ENCODE data around the gene GFY. TPM values are rescaled to one million over a fixed set of nuclear protein-coding genes. Genes with fewer than 3 reads are reported as not detected.

Gene GFY
- total RNA-seq, 4 donors from 2014 or later = not detected

- no peak overlapping the region for H3K4me3 ChIP-seq (replicated peaks in 1 of 3)
- intact Hi-C loops (cut with DNase I) = no loop called here
- no peaks in the 10 kb centered on the region for H3K4me1 ChIP-seq
- no peak for DNase-seq
- TF ChIP-seq POLR2A (IDR thresholded peaks at IDR 0.05) (no peak), CTCF (IDR thresholded peaks at IDR 0.05) (no peak)
- H3K9me3 ChIP-seq = no peaks in the 10 kb centered on the region
- H3K36me3 ChIP-seq = peaks cover 0 to 14% of the 10 kb centered on the region in 2 donors
- 97% methylated on average over 23 to 26 of the region's 37 CpGs for WGBS, 2 donors
- no peak overlapping the region for H3K27ac ChIP-seq
- no peaks in the 10 kb centered on the region for H3K27me3 ChIP-seq
Measured at GRCh38 chr19:49461656-49462055, 36.5 kb downstream of the GFY start.

- H3K4me1 ChIP-seq = no peaks in the 10 kb centered on the region
- TF ChIP-seq CTCF (IDR thresholded peaks at IDR 0.05) (no peak), POLR2A (IDR thresholded peaks at IDR 0.05) (no peak)
- H3K9me3 ChIP-seq = no peaks in the 10 kb centered on the region
- H3K4me3 ChIP-seq (replicated peaks in 1 of 3) = no peak overlapping the region
- no peak for DNase-seq
- no peak overlapping the region for H3K27ac ChIP-seq
- intact Hi-C loops (cut with DNase I) = no loop called here
- H3K36me3 ChIP-seq = peaks cover 0 to 14% of the 10 kb centered on the region in 2 donors
- 92 to 97% methylated on average over 10 to 12 of the region's 12 CpGs for WGBS, 2 donors
- no peaks in the 10 kb centered on the region for H3K27me3 ChIP-seq
Measured at GRCh38 chr19:49462492-49462891, 37.3 kb downstream of the GFY start.

GRCh38 chr19:49463960-49464740 is 39.0 kb downstream of the GFY start:
- intact Hi-C loops (cut with DNase I) = no loop called here
- Histone ChIP-seq H3K36me3 (peaks cover 0 to 14% of the 10 kb centered on the region in 2 donors), H3K4me3 (replicated peaks in 1 of 3) (no peak overlapping the region), H3K4me1 (peaks cover 0 to 8% of the 10 kb centered on the region in 2 donors), H3K9me3 (no peaks in the 10 kb centered on the region), H3K27me3 (no peaks in the 10 kb centered on the region), H3K27ac (no peak overlapping the region)
- TF ChIP-seq CTCF (IDR thresholded peaks at IDR 0.05) (no peak), POLR2A (IDR thresholded peaks at IDR 0.05) (no peak)
- no peak for DNase-seq
- WGBS, 2 donors = 91 to 93% methylated on average over 30 to 38 of the region's 39 CpGs

- WGBS, 2 donors = 100% methylated on average over 1 of the region's 3 CpGs; no CpG with 5 or more reads in 1 of the 2 donors
- no peaks in the 10 kb centered on the region for H3K27me3 ChIP-seq
- H3K9me3 ChIP-seq = no peaks in the 10 kb centered on the region
- peaks cover 0 to 11% of the 10 kb centered on the region in 2 donors for H3K36me3 ChIP-seq
- H3K4me3 ChIP-seq (replicated peaks in 1 of 3) = no peak overlapping the region
- TF ChIP-seq CTCF (IDR thresholded peaks at IDR 0.05) (no peak), POLR2A (IDR thresholded peaks at IDR 0.05) (no peak)
- DNase-seq = no peak
- H3K4me1 ChIP-seq = peaks cover 0 to 8% of the 10 kb centered on the region in 2 donors
- intact Hi-C loops (cut with DNase I) = no loop called here
- no peak overlapping the region for H3K27ac ChIP-seq
Measured at GRCh38 chr19:49465371-49465770, 40.2 kb downstream of the GFY start.

- TF ChIP-seq CTCF (IDR thresholded peaks at IDR 0.05) (no peak), POLR2A (IDR thresholded peaks at IDR 0.05) (no peak)
- Histone ChIP-seq H3K9me3 (no peaks in the 10 kb centered on the region), H3K4me1 (peaks cover 0 to 8% of the 10 kb centered on the region in 2 donors), H3K27ac (peak overlapping the region in 1 of 3 donors; percentile 45), H3K36me3 (peaks cover 0 to 11% of the 10 kb centered on the region in 2 donors), H3K27me3 (no peaks in the 10 kb centered on the region), H3K4me3 (replicated peaks in 1 of 3) (no peak overlapping the region)
- intact Hi-C loops (cut with DNase I) = no loop called here
- DNase-seq = no peak
- 91 to 95% methylated on average over 13 to 19 of the region's 19 CpGs for WGBS, 2 donors
Measured at GRCh38 chr19:49468199-49468598, 43.0 kb downstream of the GFY start.
